DMS79 treated with DMSO at 0.1 percent for 48 hours (cell line): ENCODE data around the gene SGCD.

ENCODE experiments used
- DNase-seq: peaks from one replicate; lab custom pipeline; 2025; lab: John Stamatoyannopoulos, UW

SGCD gene

GRCh38 chr5:156326718-156327259 is at the start of gene SGCD:
TSS of gene SGCD (plus strand) at chr5:156327164.
- DNase-seq, result no peak

- DNase-seq, result no peak
Measured at GRCh38 chr5:156277290-156277689, 49.7 kb upstream of the SGCD start.

- DNase-seq, result no peak
Measured at GRCh38 chr5:156295431-156295830, 31.5 kb upstream of the SGCD start.

- no peak for DNase-seq
Measured at GRCh38 chr5:156310115-156310514, 16.8 kb upstream of the SGCD start.

- no peak for DNase-seq
Measured at GRCh38 chr5:156312897-156313694, 13.9 kb upstream of the SGCD start.

GRCh38 chr5:156314416-156314815 is 12.5 kb upstream of the SGCD start:
- DNase-seq, result no peak

GRCh38 chr5:156322666-156323065 is 4.3 kb upstream of the SGCD start:
- no peak for DNase-seq

GRCh38 chr5:156327296-156327695 is 332 bp downstream of the SGCD start:
- no peak for DNase-seq

GRCh38 chr5:156328161-156328560 is 1.2 kb downstream of the SGCD start:
- no peak for DNase-seq

- DNase-seq, result no peak
Measured at GRCh38 chr5:156328766-156329165, 1.8 kb downstream of the SGCD start.

- DNase-seq, result no peak
Measured at GRCh38 chr5:156329171-156329611, 2.2 kb downstream of the SGCD start.

- DNase-seq, result no peak
Measured at GRCh38 chr5:156330141-156330870, 3.3 kb downstream of the SGCD start.

GRCh38 chr5:156331181-156331580 is 4.2 kb downstream of the SGCD start:
- DNase-seq, result no peak

GRCh38 chr5:156331845-156332244 is 4.9 kb downstream of the SGCD start:
- no peak for DNase-seq

GRCh38 chr5:156332245-156332644 is 5.3 kb downstream of the SGCD start:
- no peak for DNase-seq

GRCh38 chr5:156339139-156339841 is 12.3 kb downstream of the SGCD start:
- DNase-seq, result no peak

GRCh38 chr5:156340893-156341292 is 13.9 kb downstream of the SGCD start:
- DNase-seq, result no peak

- DNase-seq, result no peak
Measured at GRCh38 chr5:156350256-156350655, 23.3 kb downstream of the SGCD start.

- no peak for DNase-seq
Measured at GRCh38 chr5:156351423-156351822, 24.5 kb downstream of the SGCD start.

GRCh38 chr5:156354571-156354970 is 27.6 kb downstream of the SGCD start:
- no peak for DNase-seq

- no peak for DNase-seq
Measured at GRCh38 chr5:156356238-156356637, 29.3 kb downstream of the SGCD start.

- DNase-seq, result no peak
Measured at GRCh38 chr5:156359476-156359875, 32.5 kb downstream of the SGCD start.
